Memory B cell (primary cell): ENCODE measurements around the gene C12orf43.

Experiments
- ATAC-seq: fragments of 150-1000 bp; cut with Tn5 transposase; 2 replicates; pipeline ENCODE4 v1.10.0; 2021; ENCODE audit warnings: low read depth, mild to moderate bottlenecking, moderate library complexity
- DNase-seq, 2 donors: peaks; one replicate each; pipeline ENCODE4 v3.0.0; 2022; ENCODE audit warnings: low spot score in 2 of 2
- H3K27ac Mint-ChIP-seq: one replicate; pipeline ENCODE4 v1.8.0; 2022; ENCODE audit warnings: mild to moderate bottlenecking, moderate library complexity, mixed read lengths
- H3K27me3 Mint-ChIP-seq: one replicate; pipeline ENCODE4 v1.8.0; 2022; ENCODE audit warnings: mixed read lengths
- H3K36me3 Mint-ChIP-seq: one replicate; pipeline ENCODE4 v1.8.0; 2022; ENCODE audit warnings: mild to moderate bottlenecking, mixed read lengths
- H3K4me1 Mint-ChIP-seq: one replicate; pipeline ENCODE4 v1.8.0; 2022; ENCODE audit warnings: mixed read lengths
- H3K4me3 Mint-ChIP-seq: one replicate; pipeline ENCODE4 v1.8.0; 2022; ENCODE audit warnings: mild to moderate bottlenecking, moderate library complexity, mixed read lengths
- H3K9me3 Mint-ChIP-seq: one replicate; pipeline ENCODE4 v1.8.0; 2022; ENCODE audit warnings: mixed read lengths

The C12orf43 gene

DNA sequence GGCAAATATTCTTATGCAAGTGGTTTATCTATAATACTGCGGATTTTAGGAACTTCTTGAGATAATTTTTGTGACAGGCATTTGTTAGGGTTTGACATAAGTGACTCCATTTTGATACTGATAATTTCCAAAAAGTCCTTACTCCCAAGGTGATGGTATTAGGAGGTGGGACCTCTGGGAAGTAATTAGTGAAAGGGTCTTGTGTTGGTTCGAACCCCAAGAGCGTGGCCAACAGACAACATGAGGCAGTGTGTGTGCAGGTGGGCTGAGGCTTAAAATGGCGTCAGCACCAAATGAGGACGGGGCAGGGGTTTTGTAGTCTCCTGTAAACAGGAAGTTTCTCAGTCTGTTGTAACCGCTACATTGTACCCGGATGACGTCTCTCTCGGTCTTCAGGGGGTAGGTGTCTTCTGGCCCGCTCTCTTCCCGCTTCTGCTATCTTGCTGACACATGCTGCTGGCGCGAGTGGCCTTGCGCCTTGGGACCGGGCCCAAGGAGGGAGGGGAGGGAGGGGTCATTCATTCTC, 1.7 kb upstream of the C12orf43 start:
- ATAC-seq (no peak), DNase-seq (no peak)
- peaks cover 11% of the 10 kb centered on the region for H3K4me1 Mint-ChIP-seq
- H3K9me3 Mint-ChIP-seq: no peaks in the 10 kb centered on the region
- H3K27ac Mint-ChIP-seq: no peak overlapping the region
- peaks cover under 1% of the 10 kb centered on the region for H3K36me3 Mint-ChIP-seq
- no peak overlapping the region for H3K4me3 Mint-ChIP-seq
- H3K27me3 Mint-ChIP-seq: no peaks in the 10 kb centered on the region

DNA sequence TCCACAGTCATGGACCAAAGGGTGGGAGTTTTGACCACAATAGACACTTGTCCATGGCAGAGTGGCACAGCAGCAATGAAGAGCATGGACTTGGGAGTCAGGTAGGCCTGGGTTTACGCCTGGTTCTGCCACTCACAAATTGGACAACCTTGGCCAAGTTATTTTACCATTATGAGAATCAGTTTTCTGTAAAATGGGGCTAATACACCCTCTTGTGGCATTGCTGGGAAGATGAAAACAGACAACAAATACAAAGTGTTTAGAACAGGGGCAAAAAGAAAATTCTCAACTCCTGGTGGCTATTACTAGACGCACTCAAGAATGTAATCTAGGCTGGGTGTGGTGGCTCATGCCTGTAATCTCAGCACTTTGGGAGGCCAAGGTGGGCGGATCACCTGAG, 2.6 kb downstream of the C12orf43 start:
- Mint-ChIP-seq H3K36me3 (peaks cover 17% of the 10 kb centered on the region), H3K9me3 (no peaks in the 10 kb centered on the region), H3K4me3 (no peak overlapping the region)

GRCh38 chr12:121011820-121012219, 4.5 kb downstream of the C12orf43 start:
- no peaks in the 10 kb centered on the region for H3K27me3 Mint-ChIP-seq
- H3K9me3 Mint-ChIP-seq: no peaks in the 10 kb centered on the region
- peaks cover 15% of the 10 kb centered on the region for H3K4me1 Mint-ChIP-seq
- peaks cover 21% of the 10 kb centered on the region for H3K36me3 Mint-ChIP-seq
- DNase-seq (no peak), ATAC-seq (no peak)
- no peak overlapping the region for H3K27ac Mint-ChIP-seq
- no peak overlapping the region for H3K4me3 Mint-ChIP-seq

More for the DNA sequence above, 2.6 kb downstream of the C12orf43 start:
- Mint-ChIP-seq H3K27me3 (no peaks in the 10 kb centered on the region), H3K27ac (no peak overlapping the region), H3K4me1 (peaks cover 15% of the 10 kb centered on the region)
- ATAC-seq (no peak), DNase-seq (no peak)

DNA sequence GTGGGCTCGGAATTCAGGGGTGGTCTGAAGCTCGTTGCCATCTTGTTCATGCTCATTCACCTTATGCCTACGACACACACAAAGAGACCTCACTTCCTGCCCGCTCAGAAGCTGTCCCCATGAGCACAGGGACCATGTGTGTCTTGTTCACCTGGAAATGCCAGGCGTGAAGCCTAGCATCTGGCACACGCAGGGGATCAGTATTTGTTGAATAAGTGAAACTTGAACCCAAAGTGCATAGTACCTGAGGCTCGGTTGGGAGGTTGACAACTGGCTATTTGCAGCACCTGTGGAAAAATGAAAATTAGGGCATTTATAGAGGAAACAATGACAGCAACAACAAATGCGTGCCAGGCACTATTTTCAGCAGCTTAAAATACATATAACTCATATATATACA, 5.4 kb downstream of the C12orf43 start:
- no peak overlapping the region for H3K27ac Mint-ChIP-seq
- ATAC-seq: no peak
- DNase-seq: no peak
- H3K4me1 Mint-ChIP-seq: peaks cover 12% of the 10 kb centered on the region
- H3K9me3 Mint-ChIP-seq: no peaks in the 10 kb centered on the region
- H3K27me3 Mint-ChIP-seq: no peaks in the 10 kb centered on the region
- no peak overlapping the region for H3K4me3 Mint-ChIP-seq
- peaks cover 25% of the 10 kb centered on the region for H3K36me3 Mint-ChIP-seq

- H3K27me3 Mint-ChIP-seq: no peaks in the 10 kb centered on the region
- peaks cover 31% of the 10 kb centered on the region for H3K36me3 Mint-ChIP-seq
- DNase-seq (no peak), ATAC-seq (no peak)
- no peak overlapping the region for H3K4me3 Mint-ChIP-seq
- no peak overlapping the region for H3K27ac Mint-ChIP-seq
- peaks cover 5% of the 10 kb centered on the region for H3K4me1 Mint-ChIP-seq
- H3K9me3 Mint-ChIP-seq: no peaks in the 10 kb centered on the region
Measured at GRCh38 chr12:121009741-121010140, 6.5 kb downstream of the C12orf43 start.

DNA sequence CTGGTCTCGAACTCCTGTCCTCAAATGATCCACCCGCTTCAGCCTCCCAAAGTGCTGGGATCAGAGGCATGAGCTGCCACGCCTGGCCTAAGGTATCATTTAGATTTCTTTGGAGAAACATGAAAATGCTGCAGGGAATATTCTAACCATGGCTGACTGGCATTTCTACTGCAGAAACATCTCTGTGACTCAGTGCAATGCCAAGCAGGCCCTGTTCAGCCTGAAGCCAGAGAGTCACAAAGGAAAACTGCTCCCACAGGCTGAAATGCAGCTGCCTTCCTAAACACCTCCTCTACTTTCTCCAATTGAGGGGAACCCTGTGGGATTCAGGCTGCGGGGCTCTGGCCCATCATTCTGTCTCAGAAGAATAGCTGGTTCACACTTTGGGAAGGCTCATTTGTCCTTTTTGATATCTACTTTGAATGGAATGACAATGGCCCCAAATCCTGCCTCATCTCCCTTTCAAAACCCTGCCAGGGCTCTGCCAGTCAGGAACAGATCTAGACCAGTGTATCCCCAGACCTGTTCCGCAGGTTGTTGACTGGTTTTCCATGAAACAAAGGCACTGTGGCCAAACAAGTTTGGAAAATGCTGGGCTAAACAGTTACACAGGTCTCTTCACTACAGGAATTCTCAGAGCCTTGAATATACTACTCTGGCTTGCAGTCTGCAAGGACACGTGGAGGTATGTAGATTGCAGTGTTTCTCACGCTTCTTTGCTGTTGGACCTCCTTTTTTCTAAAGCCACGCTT, 7.8 kb downstream of the C12orf43 start:
- Mint-ChIP-seq H3K4me3 (no peak overlapping the region), H3K27ac (no peak overlapping the region), H3K4me1 (peaks cover 4% of the 10 kb centered on the region), H3K9me3 (no peaks in the 10 kb centered on the region), H3K27me3 (no peaks in the 10 kb centered on the region), H3K36me3 (peaks cover 39% of the 10 kb centered on the region)
- no peak for ATAC-seq
- DNase-seq: no peak

DNA sequence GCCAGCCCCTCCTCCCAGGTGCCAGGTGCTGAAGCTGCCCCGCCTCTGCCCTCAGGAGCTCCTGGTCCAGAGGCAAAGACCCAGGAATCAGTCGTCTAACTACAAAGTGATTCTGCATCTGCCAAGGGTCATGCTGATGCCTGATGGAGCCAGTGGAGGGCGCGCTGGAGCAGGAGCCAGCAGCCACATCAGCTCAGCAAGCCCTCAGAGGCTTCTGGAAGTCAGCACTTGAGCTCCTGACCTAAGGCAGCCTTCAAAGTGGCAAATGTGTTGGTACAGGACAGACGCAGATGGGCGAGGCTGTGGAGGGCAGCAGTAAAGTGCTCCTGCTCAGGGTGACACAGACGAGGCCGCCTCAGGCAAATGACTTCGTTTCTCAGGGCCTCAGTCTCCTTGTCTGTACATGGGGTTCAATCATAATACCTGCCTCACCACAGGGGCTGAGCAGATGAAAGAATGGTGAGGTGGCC, 10.9 kb downstream of the C12orf43 start:
- H3K36me3 Mint-ChIP-seq: peaks cover 28% of the 10 kb centered on the region
- no peaks in the 10 kb centered on the region for H3K4me1 Mint-ChIP-seq
- no peak overlapping the region for H3K4me3 Mint-ChIP-seq
- DNase-seq: no peak
- no peaks in the 10 kb centered on the region for H3K27me3 Mint-ChIP-seq
- H3K27ac Mint-ChIP-seq: no peak overlapping the region
- ATAC-seq: no peak
- H3K9me3 Mint-ChIP-seq: no peaks in the 10 kb centered on the region

- H3K27ac Mint-ChIP-seq: no peak overlapping the region
- no peaks in the 10 kb centered on the region for H3K4me1 Mint-ChIP-seq
- peaks cover 24% of the 10 kb centered on the region for H3K36me3 Mint-ChIP-seq
- no peaks in the 10 kb centered on the region for H3K27me3 Mint-ChIP-seq
- H3K4me3 Mint-ChIP-seq: no peak overlapping the region
- H3K9me3 Mint-ChIP-seq: no peaks in the 10 kb centered on the region
- no peak for ATAC-seq
- DNase-seq: no peak
Measured at GRCh38 chr12:121004253-121004815, 12.0 kb downstream of the C12orf43 start.

GRCh38 chr12:121003650-121004049, 12.6 kb downstream of the C12orf43 start:
- no peaks in the 10 kb centered on the region for H3K4me1 Mint-ChIP-seq
- no peak overlapping the region for H3K4me3 Mint-ChIP-seq
- no peak overlapping the region for H3K27ac Mint-ChIP-seq
- no peaks in the 10 kb centered on the region for H3K27me3 Mint-ChIP-seq
- DNase-seq (no peak), ATAC-seq (no peak)
- H3K9me3 Mint-ChIP-seq: no peaks in the 10 kb centered on the region
- H3K36me3 Mint-ChIP-seq: peaks cover 22% of the 10 kb centered on the region

GRCh38 chr12:121001841-121002483, 14.3 kb downstream of the C12orf43 start:
- DNase-seq (no peak), ATAC-seq (no peak)
- H3K4me3 Mint-ChIP-seq: no peak overlapping the region
- no peaks in the 10 kb centered on the region for H3K4me1 Mint-ChIP-seq
- peaks cover 18% of the 10 kb centered on the region for H3K36me3 Mint-ChIP-seq
- no peak overlapping the region for H3K27ac Mint-ChIP-seq
- no peaks in the 10 kb centered on the region for H3K9me3 Mint-ChIP-seq
- peaks cover 1% of the 10 kb centered on the region for H3K27me3 Mint-ChIP-seq

DNA sequence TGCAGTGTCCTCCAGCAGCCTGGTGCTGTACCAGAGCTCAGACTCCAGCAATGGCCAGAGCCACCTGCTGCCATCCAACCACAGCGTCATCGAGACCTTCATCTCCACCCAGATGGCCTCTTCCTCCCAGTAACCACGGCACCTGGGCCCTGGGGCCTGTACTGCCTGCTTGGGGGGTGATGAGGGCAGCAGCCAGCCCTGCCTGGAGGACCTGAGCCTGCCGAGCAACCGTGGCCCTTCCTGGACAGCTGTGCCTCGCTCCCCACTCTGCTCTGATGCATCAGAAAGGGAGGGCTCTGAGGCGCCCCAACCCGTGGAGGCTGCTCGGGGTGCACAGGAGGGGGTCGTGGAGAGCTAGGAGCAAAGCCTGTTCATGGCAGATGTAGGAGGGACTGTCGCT, 15.2 kb downstream of the C12orf43 start:
- Mint-ChIP-seq H3K27me3 (peaks cover 3% of the 10 kb centered on the region), H3K4me1 (no peaks in the 10 kb centered on the region), H3K4me3 (no peak overlapping the region), H3K27ac (no peak overlapping the region), H3K36me3 (peaks cover 13% of the 10 kb centered on the region), H3K9me3 (no peaks in the 10 kb centered on the region)
- ATAC-seq (no peak), DNase-seq (no peak)

- H3K36me3 Mint-ChIP-seq: peaks cover 15% of the 10 kb centered on the region
- ATAC-seq (no peak), DNase-seq (no peak)
- no peak overlapping the region for H3K4me3 Mint-ChIP-seq
- peaks cover 6% of the 10 kb centered on the region for H3K27me3 Mint-ChIP-seq
- H3K27ac Mint-ChIP-seq: no peak overlapping the region
- no peaks in the 10 kb centered on the region for H3K4me1 Mint-ChIP-seq
- peaks cover 2% of the 10 kb centered on the region for H3K9me3 Mint-ChIP-seq
Measured at GRCh38 chr12:121000530-121000929, 15.8 kb downstream of the C12orf43 start.

DNA sequence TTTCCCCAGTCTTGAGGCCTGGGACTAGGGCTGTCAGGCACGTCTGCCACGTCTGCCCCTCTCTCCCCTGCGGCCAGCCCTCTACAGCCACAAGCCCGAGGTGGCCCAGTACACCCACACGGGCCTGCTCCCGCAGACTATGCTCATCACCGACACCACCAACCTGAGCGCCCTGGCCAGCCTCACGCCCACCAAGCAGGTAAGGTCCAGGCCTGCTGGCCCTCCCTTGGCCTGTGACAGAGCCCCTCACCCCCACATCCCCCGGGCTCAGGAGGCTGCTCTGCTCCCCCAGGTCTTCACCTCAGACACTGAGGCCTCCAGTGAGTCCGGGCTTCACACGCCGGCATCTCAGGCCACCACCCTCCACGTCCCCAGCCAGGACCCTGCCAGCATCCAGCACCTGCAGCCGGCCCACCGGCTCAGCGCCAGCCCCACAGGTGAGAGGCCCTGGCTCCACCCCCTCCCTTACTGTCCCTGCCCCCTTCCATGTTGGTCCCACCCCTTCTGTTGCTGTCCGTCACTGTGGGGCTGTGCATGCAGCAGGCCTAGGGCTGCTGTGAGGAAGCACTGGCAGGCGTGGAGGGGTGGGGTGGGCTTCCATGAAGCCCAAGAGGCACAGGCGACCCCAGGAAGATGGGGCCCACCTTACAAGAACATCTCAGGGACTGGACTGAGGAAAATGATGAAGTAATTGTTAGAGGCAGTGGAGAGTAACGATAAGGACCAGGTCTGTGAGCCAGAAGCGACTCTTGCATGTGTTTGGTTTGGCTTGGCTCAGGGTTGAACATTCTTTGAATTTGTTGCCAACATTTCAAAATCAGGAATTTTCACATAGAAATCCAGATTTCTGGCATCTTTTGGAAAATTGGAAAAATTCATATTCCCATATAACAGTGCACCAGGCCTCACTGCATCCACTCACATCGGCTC, 16.8 kb downstream of the C12orf43 start:
- Mint-ChIP-seq H3K27me3 (peaks cover 16% of the 10 kb centered on the region), H3K27ac (no peak overlapping the region), H3K36me3 (peaks cover 10% of the 10 kb centered on the region), H3K4me3 (no peak overlapping the region), H3K9me3 (peaks cover 13% of the 10 kb centered on the region), H3K4me1 (no peaks in the 10 kb centered on the region)
- DNase-seq (no peak), ATAC-seq (no peak)
